K562 (cell line): ENCODE results near the gene BCAS2. TPM values are rescaled to one million over a fixed set of nuclear protein-coding genes. Genes with fewer than 3 reads are reported as not detected.

Experiments
- ATAC-seq: fragments of 200-7000 bp; cut with Tn5 transposase; 3 replicates; pipeline ENCODE4 v1.9.1; 2020; ENCODE audit warnings: moderate library complexity
- BruUV-seq: library from RNA; stranded (reverse); fragments of 400-500 nt; replicated peaks from 2 replicates; lab custom pipeline; 2021; lab: Mats Ljungman, UMichigan
- CTCF ChIA-PET: fragments of 300-600 bp; formaldehyde crosslinking; extraction: SDS; loops from one replicate; lab custom pipeline; 2021; ENCODE audit warnings: low intra/inter-chr PET ratio; lab: Yijun Ruan, JAX
- POLR2A ChIA-PET: fragments of 300-600, 350-650 bp; sonication (Branson Sonifier 250); formaldehyde crosslinking; extraction: SDS; loops from one replicate; lab custom pipeline; 2021; ENCODE audit warnings: antibody characterized with exemption, inconsistent platforms; lab: Yijun Ruan, JAX
- DNase-seq, 4 experiments: peaks; one replicate each; pipeline versions ENCODE4 v3.0.0 to v3.0.0-alpha.2; 2011 to 2018; ENCODE audit warnings: low spot score in 3 of 4, mixed read lengths in 3 of 4; ENCODE audit errors: extremely low read depth in 1 of 4
- FAIRE-seq: peaks from 2 replicates; lab custom pipeline; 2011; peaks lifted over from hg19 to GRCh38; lab: Jason Lieb, UNC
- H2AFZ ChIP-seq: 2 replicates; pipeline ENCODE4 v1.6.0; 2011; ENCODE audit warnings: low read depth, low read length, control low read depth, inconsistent platforms
- H3K27ac ChIP-seq: fragments of 200-600 bp; 3 replicates; pipeline ENCODE4 v1.8.0; 2011; ENCODE audit warnings: low read depth, mild to moderate bottlenecking, control low read depth, inconsistent platforms, low read length, moderate library complexity, mixed read lengths; ENCODE audit errors: extremely low read depth
- H3K27me3 ChIP-seq, 2 experiments: fragments of 300-600 bp in 1 of 2; 2 replicates in 1 of 2; 3 replicates in 1 of 2; pipeline versions ENCODE4 v1.6.0 to v1.8.0; 2011; ENCODE audit warnings: inconsistent platforms in 2 of 2, low read length in 2 of 2, mild to moderate bottlenecking in 1 of 2, mixed read lengths in 1 of 2, moderate library complexity in 1 of 2; ENCODE audit not compliant: control insufficient read depth in 2 of 2, insufficient read depth in 2 of 2
- H3K36me3 ChIP-seq: fragments of 300-600 bp; 3 replicates; pipeline ENCODE4 v1.8.0; 2011; ENCODE audit warnings: mild to moderate bottlenecking, low read length, inconsistent platforms; ENCODE audit not compliant: control insufficient read depth, insufficient read depth
- H3K4me1 ChIP-seq, 2 experiments: fragments of 200-600 bp in 1 of 2; replicated peaks in 1 of 2; 2 replicates in 1 of 2; 3 replicates in 1 of 2; pipeline versions ENCODE4 v1.5.1 to v1.8.0; 2011; ENCODE audit warnings: inconsistent platforms in 2 of 2, low read length in 2 of 2, mild to moderate bottlenecking in 1 of 2, mixed read lengths in 1 of 2, moderate library complexity in 1 of 2; ENCODE audit not compliant: control insufficient read depth in 2 of 2, insufficient read depth in 2 of 2
- H3K4me2 ChIP-seq: 2 replicates; pipeline ENCODE4 v1.6.1; 2011; ENCODE audit warnings: low read length, control low read depth, inconsistent platforms, mixed read lengths; ENCODE audit not compliant: insufficient read depth
- H3K4me3 ChIP-seq: fragments of 200-600 bp; sonication (generic), shearing (Covaris generic); 2 replicates; pipeline ENCODE4 v1.5.1; 2016; ENCODE audit warnings: control low read depth, inconsistent platforms
- H3K79me2 ChIP-seq: fragments of 200-600 bp; 3 replicates; pipeline ENCODE4 v1.8.0; 2011; ENCODE audit warnings: low read length, inconsistent platforms; ENCODE audit not compliant: control insufficient read depth, insufficient read depth
- H3K9ac ChIP-seq, 2 experiments: 2 replicates each; pipeline versions ENCODE4 v1.6.0 to v1.6.1; 2011; ENCODE audit warnings: low read depth in 2 of 2, low read length in 2 of 2, control low read depth in 1 of 2, inconsistent platforms in 1 of 2, mild to moderate bottlenecking in 1 of 2, mixed read lengths in 1 of 2; ENCODE audit not compliant: insufficient read depth in 1 of 2
- H3K9me1 ChIP-seq: one replicate; pipeline ENCODE4 v1.6.0; 2011; ENCODE audit warnings: inconsistent platforms, mild to moderate bottlenecking, low read length, moderate library complexity; ENCODE audit not compliant: control insufficient read depth, insufficient read depth
- H3K9me3 ChIP-seq: replicated peaks from 2 replicates; pipeline ENCODE4 v1.5.1; 2011; ENCODE audit warnings: low read depth, low read length, inconsistent platforms; ENCODE audit not compliant: control insufficient read depth, insufficient read depth
- H4K20me1 ChIP-seq: replicated peaks from 2 replicates; pipeline ENCODE4 v1.6.1; 2011; ENCODE audit warnings: low read length, inconsistent platforms, mixed read lengths; ENCODE audit not compliant: control insufficient read depth, insufficient read depth
- DDX20 ChIP-seq: fragments of 450-650 bp; IDR thresholded peaks from 2 replicates; pipeline ENCODE4 v1.6.1; 2016; ENCODE audit warnings: missing genetic modification characterization, low read depth, mild to moderate bottlenecking, missing compliant biosample characterization, moderate library complexity
- SAP30 ChIP-seq: fragments of 200-600 bp; sonication (generic); IDR thresholded peaks from 2 replicates; pipeline ENCODE4 v1.6.1; 2012; ENCODE audit warnings: borderline replicate concordance, low read depth, mild to moderate bottlenecking, moderate library complexity, low read length, control low read depth, inconsistent platforms; ENCODE audit not compliant: insufficient read depth, poor library complexity, severe bottlenecking
- SRSF1 ChIP-seq: fragments of 200-400 bp; formaldehyde crosslinking; IDR thresholded peaks from 2 replicates; pipeline ENCODE4 v1.6.1; 2017; ENCODE audit warnings: mild to moderate bottlenecking, low read depth, low read length, moderate library complexity
- ZC3H4 ChIP-seq: sonication (generic); formaldehyde crosslinking; IDR thresholded peaks from 2 replicates; pipeline ENCODE4 v1.9.0; 2021; ENCODE audit warnings: missing genetic modification reagents, borderline replicate concordance
- WGBS: fragments of 100-300 bp; shearing (Covaris generic); methylation state at CpG from one replicate; pipeline ENCODE4 v1.1.6; 2016; ENCODE audit warnings: low coverage, mixed read lengths; ENCODE audit not compliant: insufficient coverage; ENCODE audit errors: missing lambda C conversion rate; 5-methylcytosine and 5-hydroxymethylcytosine counted together
- in situ Hi-C: fragments of 300-500 bp; cut with MboI; formaldehyde crosslinking; loops from 4 replicates; pipeline ENCODE4 v1.15.0; 2018; ENCODE audit warnings: inconsistent platforms, mixed read lengths
- intact Hi-C: fragments of 100-400 bp; cut with micrococcal nuclease; formaldehyde crosslinking; loops from 2 replicates; pipeline ENCODE4 v1.14.2; 2022
- polyA plus RNA-seq, 8 experiments: library from polyadenylated mRNA; depleted of rRNA in 4 of 8; stranded (reverse) in 5 of 8; unstranded in 3 of 8; fragments of >200 nt; fragmentation: Nextera tagmentation in 2 of 8; fragmentation: Illumina TruSeq in 1 of 8; extraction: Ambion mirVana in 2 of 8; extraction: Trizol in 1 of 8; gene quantifications; 2 replicates each; pipeline versions ENCODE4 v1.2.1 to v1.2.3, GENCODE V29; 2011 to 2014; ENCODE audit warnings: inconsistent platforms in 1 of 8, missing spikeins in 1 of 8
- total RNA-seq, 7 experiments: library from RNA; depleted of rRNA in 6 of 7; stranded (reverse); fragments of >200 nt in 6 of 7; fragmentation: Illumina TruSeq in 2 of 7; extraction: Trizol in 2 of 7; gene quantifications; 2 replicates each; pipeline versions ENCODE4 v1.2.1 to v1.2.3, GENCODE V29; 2011 to 2021; ENCODE audit warnings: low replicate concordance in 1 of 7
- TF ChIP-seq, protein P1 (sequence below): fragments of 250-450 bp; sonication (Bioruptor Pico); IDR thresholded peaks from 2 replicates; pipeline ENCODE4 v1.5.0; 2021

Gene BCAS2
- total and polyA plus RNA-seq, 9 of the 15 experiments (the other 6 are each of a cell fraction or from before 2014, with no cell fraction given), result 59.3 to 183 (median 81.1) TPM

DNA sequence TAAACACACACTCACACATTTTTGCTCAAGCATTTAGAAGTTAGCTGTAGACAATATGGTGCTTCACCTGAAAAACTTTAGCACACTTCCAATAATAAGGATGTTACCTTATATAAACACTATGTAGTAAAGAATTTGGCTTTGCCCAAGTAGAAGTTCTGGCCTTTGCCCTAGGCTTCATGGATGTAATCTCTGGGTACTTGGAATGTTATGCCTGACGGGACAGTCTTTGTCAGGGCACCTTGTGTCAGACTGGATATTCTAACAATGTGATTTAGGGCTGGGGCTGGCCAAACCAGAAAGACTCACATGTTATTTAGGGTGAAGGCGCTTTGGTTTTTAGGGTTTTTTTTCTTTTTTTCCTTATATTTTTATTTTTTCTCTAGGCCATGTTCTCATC is 35.6 kb downstream of the BCAS2 start (continued):
- TF ChIP-seq DDX20 (tag) (no peak), SRSF1 (no peak)

DNA sequence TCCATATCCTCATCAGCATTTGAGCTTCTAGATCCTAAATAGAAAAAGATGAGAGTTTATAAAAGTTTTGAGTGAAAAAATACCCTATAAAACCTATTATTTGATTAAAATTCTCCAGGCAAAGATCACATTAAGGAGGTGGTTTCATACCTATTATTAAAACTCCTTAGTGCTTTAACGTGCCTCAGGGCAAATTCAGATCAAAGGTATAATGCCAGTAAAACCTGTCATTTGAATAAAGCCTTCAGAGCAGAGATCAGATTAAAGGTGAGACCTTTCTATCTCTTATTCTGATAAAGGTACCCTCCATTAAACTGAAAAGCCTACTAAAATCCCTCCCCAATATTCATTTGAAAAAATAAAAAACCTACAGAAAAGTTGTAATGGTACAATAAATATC is 36.1 kb downstream of the BCAS2 start:
- FAIRE-seq (no peak), DNase-seq (no peak), ATAC-seq (no peak)
- H4K20me1 ChIP-seq, result no peaks in the 10 kb centered on the region
- in situ Hi-C loops (no loop called here), intact Hi-C loops (no loop called here)
- no peaks in the 10 kb centered on the region for H3K4me1 ChIP-seq
- TF ChIP-seq ZC3H4 (CRISPR knock-in tag) (no peak), SAP30 (no peak)
- TF ChIP-seq, protein P1, sequence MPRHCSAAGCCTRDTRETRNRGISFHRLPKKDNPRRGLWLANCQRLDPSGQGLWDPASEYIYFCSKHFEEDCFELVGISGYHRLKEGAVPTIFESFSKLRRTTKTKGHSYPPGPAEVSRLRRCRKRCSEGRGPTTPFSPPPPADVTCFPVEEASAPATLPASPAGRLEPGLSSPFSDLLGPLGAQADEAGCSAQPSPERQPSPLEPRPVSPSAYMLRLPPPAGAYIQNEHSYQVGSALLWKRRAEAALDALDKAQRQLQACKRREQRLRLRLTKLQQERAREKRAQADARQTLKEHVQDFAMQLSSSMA (CRISPR knock-in tag), result no peak
- ChIA-PET CTCF (no interaction called here), POLR2A (interaction anchor here (0.6 to 0.7 kb wide), 2 partner anchors 19 to 562 kb away, joined by 3 read pairs; no protein-coding TSS in a partner anchor)
- no peak overlapping the region for H3K4me3 ChIP-seq
- H3K4me2 ChIP-seq, result no peak overlapping the region
- no TSS peak for BruUV-seq
- no peaks in the 10 kb centered on the region for H3K27me3 ChIP-seq
- H3K9me3 ChIP-seq, result no peaks in the 10 kb centered on the region
- H3K36me3 ChIP-seq, result no peaks in the 10 kb centered on the region
- H2AFZ ChIP-seq, result no peak overlapping the region
- no peaks in the 10 kb centered on the region for H3K79me2 ChIP-seq
- H3K27ac ChIP-seq, result no peak overlapping the region
- H3K9ac ChIP-seq, result no peak overlapping the region
- no peaks in the 10 kb centered on the region for H3K9me1 ChIP-seq
- WGBS, result 0% methylated on average over 1 of the region's 1 CpG
